Fibroblast of lung (primary cell): Measurements from ENCODE around the gene CHST10. TPM values are rescaled to one million over a fixed set of nuclear protein-coding genes. Genes with fewer than 3 reads are reported as not detected.

ENCODE experiments used
- DNase-seq, 2 donors: peaks; one replicate each; pipeline versions ENCODE4 v3.0.0 to v3.0.0-alpha.2; 2010; ENCODE audit warnings: low read depth in 2 of 2
- H2AFZ ChIP-seq: 2 replicates; pipeline ENCODE4 v1.5.1; 2012; ENCODE audit warnings: low read length, control low read depth, inconsistent platforms
- H3K27ac ChIP-seq: 2 replicates; pipeline ENCODE4 v1.5.1; 2011; ENCODE audit warnings: low read length, control low read depth; ENCODE audit not compliant: insufficient read depth
- H3K27me3 ChIP-seq: 2 replicates; pipeline ENCODE4 v1.5.1; 2011; ENCODE audit warnings: mild to moderate bottlenecking, low read length; ENCODE audit not compliant: control insufficient read depth, insufficient read depth
- H3K36me3 ChIP-seq: 2 replicates; pipeline ENCODE4 v1.5.1; 2011; ENCODE audit warnings: low read length; ENCODE audit not compliant: control insufficient read depth, insufficient read depth
- H3K4me1 ChIP-seq: 2 replicates; pipeline ENCODE4 v1.5.1; 2011; ENCODE audit warnings: low read length; ENCODE audit not compliant: control insufficient read depth, insufficient read depth; ENCODE audit errors: extremely low read depth
- H3K4me2 ChIP-seq: 2 replicates; pipeline ENCODE4 v1.5.1; 2011; ENCODE audit warnings: low read length, control low read depth; ENCODE audit not compliant: insufficient read depth; ENCODE audit errors: extremely low read depth
- H3K4me3 ChIP-seq, 4 experiments: fragments of 200-600 bp in 1 of 4; sonication (generic) in 1 of 4; replicated peaks in 1 of 4; 2 replicates each; pipeline ENCODE4 v1.5.1; 2011 to 2016; ENCODE audit warnings: low read length in 4 of 4, low read depth in 3 of 4, mild to moderate bottlenecking in 3 of 4, control low read depth in 2 of 4, inconsistent platforms in 1 of 4, mixed read lengths in 1 of 4; ENCODE audit not compliant: insufficient read depth in 1 of 4; ENCODE audit errors: control extremely low read depth in 1 of 4
- H3K79me2 ChIP-seq: 2 replicates; pipeline ENCODE4 v1.5.1; 2012; ENCODE audit warnings: mild to moderate bottlenecking, low read length, inconsistent platforms; ENCODE audit not compliant: control insufficient read depth, insufficient read depth
- H3K9ac ChIP-seq: 2 replicates; pipeline ENCODE4 v1.5.1; 2011; ENCODE audit warnings: mild to moderate bottlenecking, low read length, control low read depth; ENCODE audit not compliant: insufficient read depth
- H3K9me3 ChIP-seq: 2 replicates; pipeline ENCODE4 v1.5.1; 2012; ENCODE audit warnings: low read depth, low read length; ENCODE audit not compliant: control insufficient read depth, insufficient read depth
- H4K20me1 ChIP-seq: 2 replicates; pipeline ENCODE4 v1.5.1; 2011; ENCODE audit warnings: low read length; ENCODE audit not compliant: control insufficient read depth, insufficient read depth; ENCODE audit errors: extremely low read depth
- EZH2 ChIP-seq: IDR thresholded peaks from 2 replicates; pipeline ENCODE4 v1.5.1; 2012; ENCODE audit warnings: low read length, control low read depth, mild to moderate bottlenecking; ENCODE audit errors: missing control alignments
- polyA plus RNA-seq, 2 donors: library from polyadenylated mRNA; depleted of rRNA in 1 of 2; stranded (reverse) in 1 of 2; unstranded in 1 of 2; fragments of >200 nt; gene quantifications; 2 replicates each; pipeline ENCODE4 v1.2.1, GENCODE V29; 2011 to 2012; ENCODE audit warnings: missing spikeins in 1 of 2
- total RNA-seq: library from RNA; depleted of rRNA; stranded (reverse); fragments of >200 nt; gene quantifications from 2 replicates; pipeline ENCODE4 v1.2.1, GENCODE V29; 2014
- TF ChIP-seq, protein P1 (sequence below), 2 donors: IDR thresholded peaks in 1 of 2; conservative IDR thresholded peaks in 1 of 2; 1 replicate in 1 of 2; 2 replicates in 1 of 2; pipeline ENCODE4 v1.5.1; 2011 to 2012; ENCODE audit warnings: low read length in 2 of 2, control low read depth in 1 of 2, inconsistent platforms in 1 of 2, low read depth in 1 of 2, mild to moderate bottlenecking in 1 of 2

The CHST10 gene
- total and polyA plus RNA-seq, 2 donors (not counting 1 experiment from before 2014, with no cell fraction given): 5.0 to 6.7 TPM

DNA sequence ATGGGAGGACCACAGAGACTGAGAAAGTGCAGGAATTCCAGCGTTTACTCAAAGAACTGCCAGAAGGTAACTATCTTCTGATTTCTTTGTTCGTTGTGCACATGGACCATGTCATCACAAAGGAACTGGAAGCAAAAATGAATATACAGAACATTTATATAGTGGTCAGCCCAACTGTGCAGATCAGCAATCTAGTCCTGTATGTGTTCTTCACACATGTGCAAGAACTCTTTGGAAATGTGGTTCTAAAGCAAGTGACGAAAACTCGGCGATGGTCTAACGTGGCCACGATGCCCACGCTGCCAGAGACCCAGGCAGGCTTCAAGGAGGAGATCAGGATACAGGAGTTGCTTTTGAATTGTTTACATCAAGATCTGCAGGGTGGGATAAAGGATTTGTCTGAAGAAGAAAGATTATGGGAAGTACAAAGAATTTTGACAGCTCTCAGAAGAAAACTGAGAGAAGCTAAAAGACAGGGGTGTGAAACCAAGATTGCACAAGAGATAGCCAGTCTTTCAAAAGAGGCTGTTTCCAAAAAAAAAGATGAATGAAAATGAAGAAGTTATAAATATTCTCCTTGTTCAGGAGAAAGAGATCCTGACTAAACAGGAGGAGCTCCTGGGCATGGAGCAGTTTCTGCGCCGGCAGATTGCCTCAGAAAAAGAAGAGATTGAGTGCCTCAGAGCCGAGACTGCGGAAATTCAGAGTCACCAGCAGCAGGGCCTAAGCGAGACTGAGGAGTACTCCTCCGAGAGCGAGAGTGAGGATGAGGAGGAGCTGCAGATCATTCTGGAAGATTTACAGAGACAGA, 8.3 kb upstream of the CHST10 start:
- Histone ChIP-seq H3K27ac (no peak overlapping the region), H3K9me3 (no peaks in the 10 kb centered on the region), H2AFZ (no peak overlapping the region), H4K20me1 (no peaks in the 10 kb centered on the region), H3K79me2 (no peaks in the 10 kb centered on the region), H3K4me1 (no peaks in the 10 kb centered on the region), H3K27me3 (no peaks in the 10 kb centered on the region), H3K4me2 (no peak overlapping the region), H3K4me3 (no peak overlapping the region), H3K9ac (no peak overlapping the region), H3K36me3 (no peaks in the 10 kb centered on the region)
- no peak for TF ChIP-seq EZH2
- TF ChIP-seq, protein P1, sequence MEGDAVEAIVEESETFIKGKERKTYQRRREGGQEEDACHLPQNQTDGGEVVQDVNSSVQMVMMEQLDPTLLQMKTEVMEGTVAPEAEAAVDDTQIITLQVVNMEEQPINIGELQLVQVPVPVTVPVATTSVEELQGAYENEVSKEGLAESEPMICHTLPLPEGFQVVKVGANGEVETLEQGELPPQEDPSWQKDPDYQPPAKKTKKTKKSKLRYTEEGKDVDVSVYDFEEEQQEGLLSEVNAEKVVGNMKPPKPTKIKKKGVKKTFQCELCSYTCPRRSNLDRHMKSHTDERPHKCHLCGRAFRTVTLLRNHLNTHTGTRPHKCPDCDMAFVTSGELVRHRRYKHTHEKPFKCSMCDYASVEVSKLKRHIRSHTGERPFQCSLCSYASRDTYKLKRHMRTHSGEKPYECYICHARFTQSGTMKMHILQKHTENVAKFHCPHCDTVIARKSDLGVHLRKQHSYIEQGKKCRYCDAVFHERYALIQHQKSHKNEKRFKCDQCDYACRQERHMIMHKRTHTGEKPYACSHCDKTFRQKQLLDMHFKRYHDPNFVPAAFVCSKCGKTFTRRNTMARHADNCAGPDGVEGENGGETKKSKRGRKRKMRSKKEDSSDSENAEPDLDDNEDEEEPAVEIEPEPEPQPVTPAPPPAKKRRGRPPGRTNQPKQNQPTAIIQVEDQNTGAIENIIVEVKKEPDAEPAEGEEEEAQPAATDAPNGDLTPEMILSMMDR (conservative IDR thresholded peaks at IDR 0.05 in 1 of 2, IDR thresholded peaks at IDR 0.05 in 1 of 2; ENCODE audit: low read depth in 1 of 2, low read length in 2 of 2): no peak
- DNase-seq: no peak

- no peaks in the 10 kb centered on the region for H3K79me2 ChIP-seq
- no peak overlapping the region for H2AFZ ChIP-seq
- no peaks in the 10 kb centered on the region for H3K36me3 ChIP-seq
- no peaks in the 10 kb centered on the region for H3K4me1 ChIP-seq
- H3K27me3 ChIP-seq: no peaks in the 10 kb centered on the region
- no peaks in the 10 kb centered on the region for H3K9me3 ChIP-seq
- H3K4me2 ChIP-seq: no peak overlapping the region
- H3K27ac ChIP-seq: no peak overlapping the region
- no peak for DNase-seq
- no peak overlapping the region for H3K9ac ChIP-seq
- no peaks in the 10 kb centered on the region for H4K20me1 ChIP-seq
- TF ChIP-seq, protein P1 (conservative IDR thresholded peaks at IDR 0.05 in 1 of 2, IDR thresholded peaks at IDR 0.05 in 1 of 2; ENCODE audit: low read depth in 1 of 2, low read length in 2 of 2): no peak
- TF ChIP-seq EZH2: no peak
- H3K4me3 ChIP-seq: no peak overlapping the region
Measured at GRCh38 chr2:100425107-100425506, 7.6 kb upstream of the CHST10 start.

DNA sequence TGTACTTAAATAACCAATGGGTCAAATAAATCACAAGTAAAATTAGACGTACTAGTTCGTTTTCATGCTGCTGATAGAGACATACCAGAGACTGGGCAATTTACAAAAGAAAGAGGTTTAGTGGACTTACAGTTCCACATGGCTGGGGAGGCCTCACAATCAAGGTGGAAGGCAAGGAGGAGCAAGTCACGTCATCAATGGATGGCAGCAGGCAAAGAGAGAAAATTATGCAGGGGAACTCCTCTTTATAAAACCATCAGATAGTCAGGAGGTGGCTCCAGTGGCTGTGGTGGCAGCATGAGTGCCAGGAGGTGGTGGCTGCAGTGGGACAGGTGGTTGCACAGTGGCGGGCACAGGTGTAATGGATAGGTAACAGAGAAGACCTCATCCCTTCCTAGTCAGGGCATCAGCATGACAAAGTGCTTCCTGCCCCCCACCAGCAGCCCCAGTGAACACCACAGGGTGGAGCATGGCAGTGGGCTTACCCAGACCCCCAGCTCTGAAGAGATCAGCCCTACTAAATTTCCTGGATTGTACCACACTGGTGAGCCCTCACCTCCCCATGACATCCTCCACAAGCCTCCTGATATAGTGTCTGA, 6.9 kb upstream of the CHST10 start:
- H3K79me2 ChIP-seq: no peaks in the 10 kb centered on the region
- TF ChIP-seq, protein P1 (conservative IDR thresholded peaks at IDR 0.05 in 1 of 2, IDR thresholded peaks at IDR 0.05 in 1 of 2; ENCODE audit: low read depth in 1 of 2, low read length in 2 of 2): no peak
- TF ChIP-seq EZH2: no peak
- H3K27ac ChIP-seq: no peak overlapping the region

More for the DNA sequence above, 6.9 kb upstream of the CHST10 start:
- Histone ChIP-seq H3K9ac (no peak overlapping the region), H3K4me3 (no peak overlapping the region), H4K20me1 (no peaks in the 10 kb centered on the region), H3K4me1 (no peaks in the 10 kb centered on the region), H3K36me3 (no peaks in the 10 kb centered on the region), H3K27me3 (no peaks in the 10 kb centered on the region), H3K9me3 (no peaks in the 10 kb centered on the region), H2AFZ (no peak overlapping the region), H3K4me2 (no peak overlapping the region)
- no peak for DNase-seq
